Gastroesophageal sphincter (tissue), 4 donors: Measurements from ENCODE around the gene EPAS1. TPM values are rescaled to one million over a fixed set of nuclear protein-coding genes. Genes with fewer than 3 reads are reported as not detected.

Experiments used
- ATAC-seq: fragments of 150-250 bp; one replicate; pipeline ENCODE4 v1.9.1; 2016; ENCODE audit warnings: mild to moderate bottlenecking, moderate library complexity
- H3K27ac ChIP-seq, 4 donors: fragments of 200-600 bp; sonication (generic) in 3 of 4; 1 replicate in 3 of 4; 2 replicates in 1 of 4; pipeline ENCODE4 v1.5.1; 2016 to 2019
- H3K27me3 ChIP-seq: fragments of 200-600 bp; sonication (generic); one replicate; pipeline ENCODE4 v1.5.1; 2019
- H3K36me3 ChIP-seq, 2 donors: fragments of 200-600 bp; sonication (generic); one replicate each; pipeline ENCODE4 v1.5.1; 2019; ENCODE audit warnings: control low read depth in 1 of 2
- H3K4me1 ChIP-seq, 3 donors: fragments of 200-600 bp; sonication (generic); 1 replicate in 2 of 3; 2 replicates in 1 of 3; pipeline ENCODE4 v1.5.1; 2016 to 2019; ENCODE audit warnings: control low read depth in 2 of 3
- H3K4me3 ChIP-seq, 2 donors: fragments of 200-600 bp; sonication (generic); one replicate each; pipeline ENCODE4 v1.5.1; 2019; ENCODE audit warnings: mild to moderate bottlenecking in 1 of 2, moderate library complexity in 1 of 2
- H3K9me3 ChIP-seq, 3 donors: fragments of 200-600 bp; sonication (generic); one replicate each; pipeline ENCODE4 v1.5.1; 2017 to 2019; ENCODE audit warnings: control low read depth in 2 of 3
- CTCF ChIP-seq, 4 experiments: fragments of 200-600 bp in 2 of 4; fragments of 450-650 bp in 2 of 4; sonication (generic) in 1 of 4; IDR thresholded peaks; one replicate each; pipeline ENCODE4 v1.5.1; 2017 to 2019; ENCODE audit warnings: antibody characterized with exemption in 4 of 4, mild to moderate bottlenecking in 2 of 4, moderate library complexity in 2 of 4
- EP300 ChIP-seq: sonication (generic); formaldehyde crosslinking; IDR thresholded peaks from one replicate; pipeline ENCODE4 v1.6.1; 2017; ENCODE audit warnings: antibody characterized with exemption, mild to moderate bottlenecking
- POLR2A ChIP-seq, 2 donors: fragments of 450-650 bp; IDR thresholded peaks; one replicate each; pipeline ENCODE4 v1.6.1; 2017; ENCODE audit warnings: antibody characterized with exemption in 2 of 2, mild to moderate bottlenecking in 2 of 2, moderate library complexity in 1 of 2
- POLR2AphosphoS5 ChIP-seq: sonication (generic); formaldehyde crosslinking; IDR thresholded peaks from one replicate; pipeline ENCODE4 v1.6.1; 2017; ENCODE audit warnings: antibody characterized with exemption
- WGBS, 2 donors: methylation state at CpG; one replicate each; pipeline ENCODE4 v1.1.5; 2018; ENCODE audit warnings: low coverage in 1 of 2; 5-methylcytosine and 5-hydroxymethylcytosine counted together
- total RNA-seq, 4 donors: library from RNA; depleted of rRNA; stranded (reverse); fragments of >200 nt; gene quantifications; one replicate each; pipeline ENCODE4 v1.1.0, GENCODE V29; 2016

Gene EPAS1
- total RNA-seq, 4 donors from 2014 or later, result 101 to 152 (median 131) TPM

GRCh38 chr2:46381263-46381849 lies 84.1 kb downstream of the EPAS1 start:
- Histone ChIP-seq H3K9me3 (no peaks in the 10 kb centered on the region), H3K36me3 (peaks cover 0 to 97% of the 10 kb centered on the region in 2 donors), H3K27me3 (no peaks in the 10 kb centered on the region), H3K27ac (no peak overlapping the region), H3K4me1 (peaks cover 0 to 65% (median 16%) of the 10 kb centered on the region in 3 donors), H3K4me3 (no peak overlapping the region)
- ATAC-seq, result no peak
- WGBS, 2 donors, result no CpG with 5 or more reads among the region's 8 CpGs
- TF ChIP-seq POLR2A (IDR thresholded peaks at IDR 0.05) (no peak), EP300 (no peak), POLR2AphosphoS5 (no peak), CTCF (IDR thresholded peaks at IDR 0.05) (no peak)

GRCh38 chr2:46381871-46382270 lies 84.7 kb downstream of the EPAS1 start:
- WGBS, 2 donors, result 92 to 100% methylated on average over 1 to 2 of the region's 8 CpGs
- Histone ChIP-seq H3K4me3 (no peak overlapping the region), H3K27me3 (no peaks in the 10 kb centered on the region), H3K9me3 (no peaks in the 10 kb centered on the region), H3K4me1 (peaks cover 0 to 61% (median 16%) of the 10 kb centered on the region in 3 donors), H3K27ac (no peak overlapping the region), H3K36me3 (peaks cover 0 to 92% of the 10 kb centered on the region in 2 donors)
- no peak for TF ChIP-seq POLR2A (IDR thresholded peaks at IDR 0.05)
- no peak for TF ChIP-seq POLR2AphosphoS5
- no peak for TF ChIP-seq CTCF (IDR thresholded peaks at IDR 0.05)
- no peak for TF ChIP-seq EP300
- ATAC-seq, result no peak

- TF ChIP-seq EP300 (no peak), POLR2AphosphoS5 (no peak), POLR2A (IDR thresholded peaks at IDR 0.05) (no peak), CTCF (IDR thresholded peaks at IDR 0.05) (no peak)
- Histone ChIP-seq H3K9me3 (no peaks in the 10 kb centered on the region), H3K27me3 (no peaks in the 10 kb centered on the region), H3K36me3 (peaks cover 0 to 86% of the 10 kb centered on the region in 2 donors), H3K4me1 (peaks cover 0 to 55% (median 16%) of the 10 kb centered on the region in 3 donors), H3K27ac (no peak overlapping the region), H3K4me3 (no peak overlapping the region)
- ATAC-seq, result no peak
- WGBS, 2 donors, result 81 to 100% methylated on average over 3 to 6 of the region's 14 CpGs
Observed at GRCh38 chr2:46382331-46383112, 85.3 kb downstream of the EPAS1 start.

GRCh38 chr2:46383113-46383395 lies 85.8 kb downstream of the EPAS1 start:
- H3K27me3 ChIP-seq, result no peaks in the 10 kb centered on the region
- no peak for ATAC-seq
- no peaks in the 10 kb centered on the region for H3K9me3 ChIP-seq
- TF ChIP-seq EP300 (no peak), POLR2A (IDR thresholded peaks at IDR 0.05) (no peak), POLR2AphosphoS5 (no peak), CTCF (IDR thresholded peaks at IDR 0.05) (no peak)
- no peak overlapping the region for H3K27ac ChIP-seq
- no peak overlapping the region for H3K4me3 ChIP-seq
- 80% methylated on average over 1 of the region's 1 CpG; no CpG with 5 or more reads in 1 of the 2 donors for WGBS, 2 donors
- peaks cover 0 to 80% of the 10 kb centered on the region in 2 donors for H3K36me3 ChIP-seq
- H3K4me1 ChIP-seq, result peaks cover 0 to 49% (median 16%) of the 10 kb centered on the region in 3 donors
